GM19240 (cell line): ENCODE measurements around the gene MYCL.

ENCODE experiments used
- DNase-seq: peaks from one replicate; pipeline ENCODE4 v3.0.0; 2011; ENCODE audit warnings: low spot score; ENCODE audit not compliant: insufficient read length

Gene MYCL

DNA sequence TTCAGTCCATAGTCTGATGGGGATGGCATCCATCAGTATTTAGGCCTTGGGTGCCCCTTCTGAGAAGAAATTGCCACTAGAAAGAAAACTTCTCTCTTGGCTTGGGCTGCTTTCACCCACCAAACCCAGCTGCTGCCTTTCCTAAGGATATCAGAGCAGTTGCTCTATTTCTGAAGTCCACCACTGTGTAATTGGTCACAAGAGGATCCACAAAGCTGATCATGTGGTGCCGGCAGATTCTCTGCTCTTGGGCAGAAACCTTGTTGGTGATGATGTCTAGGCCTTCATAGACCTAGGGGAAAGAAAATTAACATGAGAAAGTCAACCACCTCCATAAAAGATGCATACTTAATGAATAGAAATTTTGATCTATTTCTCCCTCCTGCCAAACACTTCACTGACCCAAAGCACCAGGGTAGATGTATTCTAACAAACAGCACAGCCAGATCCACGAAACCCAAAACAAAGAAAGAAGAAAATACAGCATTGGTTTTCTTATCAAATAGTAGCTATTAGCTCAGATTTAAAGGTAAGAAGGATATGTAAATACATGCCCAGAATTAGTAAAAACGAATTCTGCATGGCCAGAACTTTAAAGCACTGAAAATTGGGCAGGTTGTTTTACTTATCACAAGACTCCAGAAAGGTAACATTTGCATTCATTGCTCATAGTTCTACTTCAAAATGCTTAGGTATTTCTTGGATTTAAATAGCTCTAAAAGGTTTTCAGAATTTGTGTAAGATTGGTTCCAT lies 44.4 kb downstream of the MYCL start:
- no peak for DNase-seq

- DNase-seq = no peak
These were observed 47.0 kb downstream of the MYCL start for GRCh38 chr1:39854738-39855137.

DNA sequence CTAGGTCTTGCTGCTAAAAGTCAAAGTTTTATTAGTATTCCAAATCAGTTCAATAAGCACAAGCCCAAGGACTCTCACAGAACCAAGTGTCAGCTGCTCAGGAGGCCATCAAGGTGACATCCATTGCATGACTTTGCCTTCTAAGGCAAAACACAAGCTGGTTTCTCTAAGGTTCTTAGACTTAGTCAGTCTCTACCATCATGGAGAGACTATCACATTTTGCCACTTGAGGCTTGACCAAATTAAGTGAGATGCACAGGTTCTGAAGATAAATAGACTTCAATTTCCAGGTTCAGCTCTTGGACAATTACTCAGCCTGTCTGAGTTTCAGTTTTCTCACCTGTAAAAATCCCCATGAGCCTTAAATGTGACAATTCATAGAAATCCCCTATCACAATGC lies 47.4 kb downstream of the MYCL start:
- DNase-seq = no peak

DNA sequence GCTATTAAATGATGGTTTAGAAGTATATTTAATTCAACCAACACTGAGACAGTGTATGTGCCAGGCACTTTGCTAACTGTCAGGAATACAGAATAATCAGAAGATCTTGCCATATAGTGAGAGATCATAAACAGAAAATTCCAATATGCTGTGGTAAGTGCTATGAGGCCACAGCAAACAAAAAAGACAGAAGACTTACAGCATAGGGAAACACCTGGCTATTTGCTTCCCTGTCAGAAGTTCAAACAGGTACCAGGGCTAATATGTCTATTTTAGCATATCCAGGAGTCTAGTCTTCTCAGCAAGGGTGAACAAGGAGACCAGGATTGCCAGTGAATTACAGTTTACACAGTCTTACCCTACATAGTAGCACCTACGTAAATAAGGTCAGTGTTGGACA lies 48.8 kb downstream of the MYCL start:
- DNase-seq = no peak

DNA sequence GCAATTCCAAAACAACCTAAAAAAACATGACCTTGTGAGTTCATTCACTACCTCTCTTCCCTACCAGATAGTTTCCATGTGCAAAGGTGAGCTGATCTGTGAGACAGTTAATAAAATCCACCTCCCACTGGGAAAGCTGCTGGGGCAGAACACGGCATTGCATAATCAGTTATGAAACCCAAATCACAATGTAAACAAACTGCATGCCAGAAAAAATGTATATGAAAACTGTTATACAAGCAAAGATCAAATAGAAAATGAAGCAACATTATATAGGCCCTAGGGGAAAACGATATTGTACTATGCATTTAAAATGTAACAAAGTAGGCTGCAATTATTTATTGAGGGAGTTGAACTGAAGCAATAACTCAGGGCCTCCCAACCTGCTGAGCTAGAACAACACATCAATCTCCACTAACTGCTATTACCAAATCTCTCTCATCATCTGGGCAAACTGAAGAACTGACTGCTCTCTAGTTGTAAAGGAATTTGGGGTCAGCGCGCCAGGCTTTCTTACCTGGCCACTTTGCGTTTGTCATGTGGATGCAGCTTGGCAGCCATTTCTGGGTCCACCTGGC lies 49.4 kb downstream of the MYCL start:
- no peak for DNase-seq

- DNase-seq = no peak
These were observed 51.0 kb downstream of the MYCL start for GRCh38 chr1:39850606-39851216.

GRCh38 chr1:39849203-39849602 lies 52.5 kb downstream of the MYCL start:
- DNase-seq = no peak

DNA sequence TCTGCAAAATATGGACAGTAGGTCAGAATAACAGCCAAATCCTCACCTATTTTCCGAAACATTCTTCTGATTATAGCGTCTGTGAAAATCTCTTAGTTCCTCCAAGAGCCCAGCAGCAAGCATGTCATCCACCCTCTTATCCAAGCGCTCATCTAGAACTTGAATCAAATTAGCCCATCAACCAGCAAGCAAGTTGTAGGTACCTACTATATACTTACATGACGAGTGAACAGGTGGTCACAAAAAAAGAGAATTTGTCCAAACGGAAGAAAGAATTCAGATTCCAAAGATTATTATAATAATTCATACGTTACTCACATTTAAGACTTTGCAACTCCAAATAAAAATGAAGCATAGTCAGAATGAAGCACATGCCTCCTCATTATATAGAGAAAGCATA lies 53.8 kb downstream of the MYCL start:
- DNase-seq = no peak

- no peak for DNase-seq
These were observed 54.9 kb downstream of the MYCL start for GRCh38 chr1:39846796-39847195.

DNA sequence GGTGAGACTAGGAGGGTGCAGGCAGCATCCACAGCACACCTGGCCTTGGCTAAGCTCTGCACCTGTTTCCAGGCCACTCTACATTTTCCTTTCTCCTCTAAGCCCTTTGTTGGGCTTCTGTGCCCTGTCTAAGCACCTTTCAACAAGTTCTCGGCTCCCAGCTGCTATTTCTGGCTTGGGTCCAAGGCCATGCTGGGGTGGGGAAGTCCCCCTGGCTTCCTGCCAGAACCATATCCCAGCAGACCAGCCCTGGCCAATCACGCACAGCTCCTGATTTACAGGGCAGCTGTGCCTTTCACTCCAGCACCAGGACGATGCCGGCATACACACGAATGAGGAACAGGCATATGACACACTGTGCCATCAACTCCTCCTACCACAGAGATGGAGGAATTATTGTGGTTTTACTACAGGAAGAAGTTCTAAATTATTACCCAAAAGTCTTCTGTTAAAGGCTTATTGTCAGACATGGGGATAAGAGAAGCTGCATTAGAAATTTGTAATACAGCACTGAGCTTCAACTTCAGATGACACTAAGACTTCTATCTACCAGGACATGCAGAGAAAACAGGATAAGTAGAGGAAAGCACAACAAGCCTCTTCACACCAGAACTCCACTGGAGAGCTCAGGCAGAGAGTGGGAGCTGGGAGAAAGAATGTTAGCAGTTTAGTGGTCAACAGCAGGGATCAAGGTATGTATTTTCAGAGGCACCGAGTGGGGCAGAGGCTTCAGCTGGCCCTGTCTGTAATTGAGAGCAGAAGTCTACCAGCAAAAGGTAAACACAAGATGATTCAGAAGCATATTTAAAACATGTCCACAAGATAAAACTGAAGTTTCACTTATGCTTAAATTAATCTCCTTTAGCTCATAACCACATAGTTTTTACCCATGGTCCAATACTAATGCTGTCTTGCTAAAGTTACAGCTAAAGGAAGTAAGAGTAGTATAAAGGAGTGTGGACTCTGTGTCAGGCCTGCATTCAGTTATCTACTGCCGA lies 55.8 kb downstream of the MYCL start:
- DNase-seq = no peak
